ENCODE measurements around the gene PTPRT.
"Not testable (repeated sequence)": the region's sequence is repeated elsewhere in the genome, so short reads cannot be mapped to it uniquely, and the experiment has no call there.

PTPRT gene

DNA sequence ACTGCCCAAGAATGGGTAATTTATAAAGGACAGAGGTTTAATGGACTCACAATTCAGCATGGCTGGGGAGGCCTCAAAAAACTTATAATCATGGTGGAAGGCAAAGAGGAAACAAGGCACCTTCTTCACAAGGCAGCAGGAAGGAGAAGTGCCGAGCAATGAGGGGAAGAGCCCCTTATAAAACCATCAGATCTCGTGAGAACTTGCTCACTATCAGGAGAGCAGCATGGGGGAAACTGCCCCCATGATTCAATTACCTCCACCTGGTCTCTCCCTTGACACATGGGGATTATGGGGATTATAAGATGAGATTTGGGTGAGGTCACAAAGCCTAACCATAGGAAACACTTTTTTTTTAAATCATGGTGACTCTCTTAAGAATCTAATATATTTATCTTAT lies 278.9 kb downstream of the PTPRT start:
- DNase-seq (ENCODE audit: low read depth) = not testable (repeated sequence)

DNA sequence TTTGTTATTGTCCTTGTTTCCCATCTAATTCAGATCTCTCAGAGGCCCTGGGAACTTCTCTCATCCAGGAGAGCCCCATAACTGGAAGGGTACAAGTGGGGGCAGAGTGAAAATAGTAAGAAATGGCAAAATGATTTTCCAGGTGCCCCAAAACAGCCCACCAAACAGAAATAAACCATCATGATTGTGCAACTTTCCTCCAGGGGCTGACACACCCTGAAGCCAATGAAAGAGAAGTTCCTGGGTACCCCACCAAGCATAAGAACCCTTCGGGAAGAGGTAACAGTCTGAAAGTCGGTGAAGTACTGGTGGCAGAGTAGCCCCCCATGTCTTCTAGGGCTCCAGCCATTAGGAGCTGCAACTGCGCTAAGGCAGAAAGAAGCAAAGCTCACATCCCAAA lies 282.0 kb downstream of the PTPRT start:
- DNase-seq (ENCODE audit: low read depth) = no peak

DNA sequence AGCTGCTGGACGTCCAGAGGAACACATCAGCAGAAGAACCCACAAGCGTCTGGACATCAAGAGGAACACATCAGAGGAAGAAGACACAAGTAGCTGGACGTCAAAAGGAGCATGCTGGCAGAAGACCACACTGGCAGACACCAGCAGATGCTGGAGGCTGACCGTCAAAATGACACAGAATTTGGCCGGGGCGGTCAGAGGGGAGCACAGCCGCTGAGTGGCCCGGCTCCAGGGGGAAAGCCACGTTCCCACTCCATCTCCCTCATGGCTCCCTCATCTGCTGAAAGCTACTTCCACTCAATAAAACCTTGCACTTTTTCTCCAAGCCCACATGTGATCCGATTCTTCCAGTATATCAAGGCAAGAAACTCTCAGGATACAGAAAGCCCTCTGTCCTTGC lies 283.6 kb downstream of the PTPRT start:
- DNase-seq (ENCODE audit: low read depth) = no peak

DNA sequence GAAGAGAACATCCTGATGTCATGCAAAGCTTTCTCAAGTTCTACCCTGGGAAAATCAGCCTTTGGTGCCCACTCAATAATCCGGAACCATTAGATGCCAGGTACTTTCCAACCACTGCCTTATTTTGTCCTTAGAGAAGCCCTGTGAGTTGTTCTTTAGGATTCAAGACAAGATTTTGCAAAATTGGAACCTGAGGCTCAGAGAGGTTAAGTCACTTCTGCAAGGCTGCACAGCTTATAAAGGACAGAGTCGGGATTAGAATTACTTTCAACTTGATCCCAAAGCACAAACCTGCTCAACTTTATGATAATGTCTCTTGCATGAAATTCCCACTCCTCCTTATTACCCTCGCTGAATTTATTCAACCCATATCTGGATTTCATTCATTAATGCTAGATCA lies 287.2 kb downstream of the PTPRT start:
- DNase-seq (ENCODE audit: low read depth) = no peak

DNA sequence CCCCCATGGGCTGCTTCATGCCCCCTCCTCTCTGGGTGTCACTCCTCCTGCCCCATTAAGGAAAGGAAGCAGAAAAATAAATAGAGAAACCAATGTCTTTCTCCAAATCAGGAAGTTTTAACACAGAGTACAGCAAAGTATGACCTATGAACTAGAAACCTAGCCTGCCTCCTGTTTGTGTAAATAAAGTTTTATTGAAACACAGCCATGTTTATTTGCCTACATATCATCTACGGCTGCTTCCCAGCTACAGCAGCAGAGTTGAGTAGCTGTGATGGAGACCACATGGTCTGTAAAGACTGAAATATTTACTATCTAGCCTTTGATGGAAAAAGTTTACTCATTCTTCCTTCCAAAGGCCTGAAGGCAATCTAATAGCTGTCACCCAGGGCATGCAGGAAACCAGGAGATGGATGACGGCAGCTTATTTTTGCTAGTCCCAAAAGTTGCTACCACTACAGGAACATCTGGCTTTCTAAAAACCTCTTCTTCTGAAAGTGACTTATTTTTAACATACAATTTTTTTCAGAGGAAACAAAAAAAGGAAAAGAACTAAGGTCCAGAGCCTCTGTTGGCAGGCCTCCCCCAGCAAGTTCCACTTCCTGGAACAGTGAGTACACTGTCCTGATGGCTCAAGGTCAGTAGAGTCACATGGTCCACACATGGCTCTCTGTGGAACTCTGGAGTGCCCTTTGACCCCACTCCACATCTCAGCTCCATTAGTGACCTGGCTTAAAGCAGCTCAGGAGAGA lies 287.8 kb downstream of the PTPRT start:
- DNase-seq (ENCODE audit: low read depth) = no peak

DNA sequence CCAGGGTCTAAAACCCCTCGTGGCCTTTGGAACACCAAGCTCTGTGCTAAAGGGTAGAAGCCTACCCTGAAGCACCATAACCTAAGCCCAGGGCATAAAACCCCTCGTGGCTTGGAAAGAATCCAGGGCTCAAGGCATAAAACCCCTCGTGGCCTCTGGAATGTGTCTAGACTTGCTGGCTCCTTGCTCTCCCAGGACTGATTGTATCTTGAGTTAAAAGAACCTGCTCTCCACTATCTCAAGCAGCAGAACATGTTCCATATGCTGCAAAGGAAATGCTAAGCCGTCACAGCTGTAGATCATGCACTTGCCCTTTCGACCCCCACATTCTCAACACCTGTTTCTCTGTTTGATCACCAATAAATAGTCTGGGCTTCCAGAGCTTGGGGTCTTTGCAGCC lies 288.9 kb downstream of the PTPRT start:
- DNase-seq (ENCODE audit: low read depth) = not testable (repeated sequence)

DNA sequence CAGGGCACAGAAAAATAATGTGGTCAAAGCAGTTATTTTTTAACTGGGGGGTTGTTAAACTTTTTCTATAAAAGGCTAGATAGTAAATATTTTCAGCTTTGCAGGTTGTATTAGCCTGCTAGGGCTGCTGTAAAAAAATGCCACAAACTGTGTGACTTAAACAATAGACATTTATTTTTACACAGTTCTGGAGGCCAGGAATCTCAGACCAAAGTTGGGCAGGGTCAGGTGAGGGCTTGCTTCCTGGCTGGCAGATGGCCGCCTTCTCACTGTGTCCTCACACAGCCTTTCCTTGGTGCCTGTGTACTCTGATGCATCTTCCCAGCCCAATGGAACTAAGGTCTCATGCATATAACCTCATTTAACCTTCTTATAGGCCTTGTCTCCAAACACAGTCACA lies 294.7 kb downstream of the PTPRT start:
- no peak for DNase-seq (ENCODE audit: low read depth)

DNA sequence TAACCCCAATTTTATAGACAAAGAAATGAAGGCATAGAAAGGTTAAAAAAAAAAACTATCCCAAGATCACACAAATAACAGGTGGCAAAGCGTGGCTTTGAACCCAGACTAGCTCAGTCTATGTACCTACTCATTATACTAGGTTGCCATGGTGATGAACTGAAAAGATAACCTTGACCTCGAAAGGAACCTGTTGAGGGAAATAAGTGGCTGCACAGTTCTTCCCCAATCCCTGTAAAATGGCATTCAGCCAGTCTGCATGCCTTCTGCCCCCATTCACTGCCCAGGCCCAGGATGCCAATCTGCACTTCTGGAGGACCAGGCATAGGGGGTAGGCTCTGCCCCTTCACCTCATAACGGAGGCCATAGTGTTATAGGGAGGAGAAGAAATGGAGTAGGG lies 295.2 kb downstream of the PTPRT start:
- DNase-seq (ENCODE audit: low read depth) = no peak

DNA sequence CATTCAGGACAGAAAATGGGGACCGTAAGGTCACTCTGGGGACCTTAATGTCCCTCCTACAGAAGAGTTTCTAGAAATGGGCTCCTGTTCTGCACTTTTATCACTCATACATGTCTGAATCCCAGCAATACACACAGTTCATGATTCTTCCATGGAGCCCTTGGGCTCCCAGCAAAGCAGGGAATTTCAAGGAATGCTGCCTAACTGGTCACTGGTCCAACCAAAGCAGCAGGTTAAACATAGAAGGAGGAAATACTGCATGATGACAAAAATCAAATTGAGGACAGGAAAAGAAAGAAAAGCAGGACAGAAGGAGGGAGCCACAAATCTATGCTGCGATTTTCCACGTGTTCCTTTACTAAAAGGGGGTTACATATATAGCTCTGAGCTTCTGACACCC lies 300.2 kb downstream of the PTPRT start:
- DNase-seq (ENCODE audit: low read depth) = no peak

DNA sequence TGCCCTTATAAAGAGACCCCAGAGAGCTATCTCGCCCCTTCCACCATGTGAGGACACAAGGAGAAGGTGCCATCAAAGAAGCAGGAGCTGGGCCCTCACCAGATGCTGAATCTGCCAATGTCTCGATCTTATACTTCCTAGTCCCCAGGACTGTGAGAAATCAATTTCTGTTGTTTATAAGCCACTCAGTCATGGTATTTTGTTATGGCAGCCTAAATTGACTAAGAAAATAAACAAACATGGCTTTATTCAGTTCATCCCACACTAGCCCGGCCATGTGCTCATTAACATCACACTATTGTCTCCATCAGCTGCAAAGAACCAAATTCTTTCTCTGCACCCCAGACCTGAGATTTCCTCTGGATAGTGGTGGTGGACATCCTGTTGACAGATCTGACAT lies 302.4 kb downstream of the PTPRT start:
- no peak for DNase-seq (ENCODE audit: low read depth)

DNA sequence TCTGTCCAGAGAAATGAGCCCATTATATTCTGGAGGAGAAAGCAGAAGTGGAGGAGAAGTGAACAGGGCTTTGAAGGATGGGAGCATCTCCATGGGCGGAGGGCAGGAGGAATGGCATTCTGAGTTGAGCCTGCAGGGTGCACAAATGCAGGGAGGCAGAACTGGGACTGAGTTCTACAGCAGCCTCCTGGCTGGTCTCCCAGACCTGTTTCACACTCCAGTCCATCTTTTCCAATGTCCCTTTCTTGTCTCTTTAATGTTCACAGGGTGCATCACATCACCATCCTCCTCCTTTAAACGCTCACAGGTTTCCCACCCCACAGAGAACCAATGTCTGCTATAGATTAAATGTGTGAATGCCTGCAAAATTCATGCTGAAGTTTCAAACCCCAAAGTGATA lies 302.9 kb downstream of the PTPRT start:
- no peak for DNase-seq (ENCODE audit: low read depth)

DNA sequence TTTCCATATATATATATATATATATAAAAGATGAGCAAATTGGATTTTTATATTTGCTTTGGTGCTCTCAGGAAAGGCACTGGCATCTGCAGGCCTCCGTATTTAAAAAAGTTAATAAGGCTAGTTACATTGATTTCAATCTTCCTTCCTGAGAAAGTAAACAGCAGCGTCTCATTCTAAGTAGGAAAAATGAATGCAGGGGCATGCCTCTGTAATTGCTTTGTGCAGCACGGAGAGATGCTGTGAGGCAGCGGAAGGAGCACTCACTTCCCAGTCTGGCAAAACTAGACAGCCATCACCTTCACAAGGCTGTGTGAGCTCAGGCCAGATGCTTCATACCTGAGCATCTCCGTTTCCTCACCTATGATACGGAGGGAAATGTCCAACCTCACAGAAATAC lies 303.7 kb downstream of the PTPRT start:
- DNase-seq (ENCODE audit: low read depth) = no peak

DNA sequence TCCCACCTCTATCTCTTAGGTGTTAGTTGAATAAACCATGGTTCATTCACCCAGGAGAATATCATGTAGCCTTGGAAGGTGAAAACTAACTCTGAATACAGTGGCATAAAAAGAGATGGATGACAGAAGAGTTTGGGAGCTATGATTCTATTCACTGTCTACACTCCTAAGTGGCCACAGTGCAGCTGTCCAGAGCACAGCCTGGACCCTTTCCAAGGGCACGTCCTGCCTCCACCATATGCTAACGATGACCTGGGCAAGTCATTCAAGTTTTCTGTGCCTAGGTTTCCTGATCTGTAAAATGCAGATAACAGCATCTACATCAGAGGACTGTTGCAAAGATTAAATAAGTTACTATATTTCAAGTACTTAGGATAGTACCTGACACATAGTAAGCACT lies 314.1 kb downstream of the PTPRT start:
- no peak for DNase-seq (ENCODE audit: low read depth)

DNA sequence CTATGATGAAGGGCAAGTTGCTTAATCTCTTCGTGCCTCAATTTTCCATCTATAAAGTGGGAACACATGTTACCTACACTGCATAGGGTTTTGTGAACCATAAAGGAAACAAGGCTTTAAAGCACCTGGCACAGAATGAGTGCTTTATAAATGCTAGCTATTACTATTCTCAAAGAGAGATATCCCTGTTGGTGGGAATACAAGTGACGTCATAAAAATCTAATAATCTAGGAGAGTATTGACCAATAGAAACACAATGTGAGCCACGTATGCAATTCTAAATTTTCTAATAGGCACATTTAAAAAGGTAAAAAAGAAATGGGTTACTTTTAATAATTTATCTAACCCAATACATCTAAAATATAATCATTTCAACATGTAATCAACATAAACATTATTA lies 316.4 kb downstream of the PTPRT start:
- no peak for DNase-seq (ENCODE audit: low read depth)

DNA sequence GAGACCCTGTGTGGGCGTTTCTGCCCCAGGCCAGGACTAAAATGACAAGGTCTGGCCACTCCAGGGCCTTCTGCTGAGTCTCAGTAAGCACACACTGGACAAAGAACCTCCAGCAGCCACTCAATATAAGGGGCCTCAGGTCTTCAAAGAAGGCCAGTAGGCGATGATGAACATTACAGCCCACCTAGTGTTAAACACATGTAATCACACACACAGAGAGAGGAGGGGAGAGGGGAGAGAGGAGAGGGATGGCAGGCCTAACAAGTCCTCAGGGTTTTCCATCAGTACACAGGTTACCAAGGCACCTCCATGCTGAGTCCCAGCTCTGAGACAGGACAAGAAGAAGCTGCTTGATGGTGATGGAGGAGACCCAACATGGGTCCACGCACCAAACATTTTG lies 325.6 kb downstream of the PTPRT start:
- no peak for DNase-seq (ENCODE audit: low read depth)

DNA sequence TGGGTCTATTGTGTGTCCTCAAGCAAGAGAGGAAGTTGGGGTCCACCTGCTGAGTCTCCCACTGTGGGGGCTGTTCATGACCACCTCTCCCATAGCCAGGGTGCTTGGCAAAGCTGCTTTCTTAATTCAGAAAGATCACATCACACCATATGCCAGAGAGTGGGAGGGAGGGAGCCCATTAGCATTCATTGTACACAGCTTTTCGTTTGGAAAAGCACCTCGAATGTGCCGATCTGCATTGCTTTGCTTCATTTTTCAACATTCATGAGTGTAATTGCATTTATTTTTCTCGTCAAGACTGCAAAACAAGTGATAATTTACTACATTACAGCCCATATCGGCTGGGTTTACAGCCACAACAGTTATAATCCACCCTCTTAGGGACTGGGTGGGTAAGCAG lies 327.3 kb downstream of the PTPRT start:
- no peak for DNase-seq (ENCODE audit: low read depth)

DNA sequence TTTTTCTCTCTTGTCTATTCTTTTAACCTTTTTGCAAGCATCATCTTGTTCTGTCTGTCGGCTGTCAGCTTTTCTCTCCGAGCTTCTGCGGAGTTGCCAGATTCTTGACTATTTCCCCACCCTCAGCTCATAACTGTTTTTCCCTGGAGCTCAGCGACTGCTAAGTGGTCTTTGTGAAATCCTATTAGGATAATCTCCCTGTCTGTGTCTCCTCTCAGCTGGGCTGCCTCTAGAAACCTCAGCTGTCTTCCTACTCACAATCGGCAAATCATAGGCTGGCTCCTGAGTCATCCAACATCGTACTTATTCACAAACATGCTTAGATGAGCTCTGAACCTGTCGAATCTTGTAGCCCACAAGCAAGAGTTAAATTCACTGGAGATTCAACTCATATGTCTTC lies 332.3 kb downstream of the PTPRT start:
- DNase-seq (ENCODE audit: low read depth) = no peak

DNA sequence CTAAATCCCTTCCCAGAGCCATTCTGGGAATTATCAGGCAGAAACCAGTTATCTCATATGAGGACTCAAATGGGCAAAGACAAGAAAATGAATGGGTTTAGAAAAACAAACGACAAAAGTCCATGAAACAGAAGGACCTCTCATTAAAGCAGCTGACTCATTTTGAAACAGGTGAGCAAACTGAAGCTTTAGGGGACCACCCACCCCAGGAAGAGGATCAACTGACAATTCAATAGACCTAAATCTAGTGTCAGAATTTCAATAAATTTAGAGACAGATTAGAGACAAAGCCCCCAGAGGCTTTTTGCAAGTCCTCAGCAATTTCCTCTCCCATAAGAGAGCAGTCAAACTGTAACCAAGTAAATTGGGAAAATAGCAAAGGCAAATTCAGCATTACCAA lies 333.8 kb downstream of the PTPRT start:
- DNase-seq (ENCODE audit: low read depth) = no peak

DNA sequence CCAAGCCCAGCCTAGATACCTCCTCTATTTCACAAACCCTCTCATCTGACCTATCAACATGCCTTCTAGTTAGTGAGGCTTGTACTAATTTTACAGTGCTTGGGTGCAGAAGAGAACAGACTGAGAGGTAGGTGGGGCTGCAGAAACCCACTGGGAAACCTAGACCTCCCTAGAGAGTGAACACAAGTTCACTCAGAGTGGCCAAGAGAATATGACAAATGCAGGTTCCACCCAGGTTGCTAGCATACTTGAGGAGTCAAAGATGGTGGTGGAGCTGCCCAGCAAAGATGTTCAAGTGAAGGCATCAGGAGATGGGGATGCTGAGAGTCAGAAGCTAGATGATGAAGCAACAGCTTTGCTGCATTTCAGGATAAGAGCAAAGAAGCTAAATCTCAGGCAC lies 337.0 kb downstream of the PTPRT start:
- no peak for DNase-seq (ENCODE audit: low read depth)

DNA sequence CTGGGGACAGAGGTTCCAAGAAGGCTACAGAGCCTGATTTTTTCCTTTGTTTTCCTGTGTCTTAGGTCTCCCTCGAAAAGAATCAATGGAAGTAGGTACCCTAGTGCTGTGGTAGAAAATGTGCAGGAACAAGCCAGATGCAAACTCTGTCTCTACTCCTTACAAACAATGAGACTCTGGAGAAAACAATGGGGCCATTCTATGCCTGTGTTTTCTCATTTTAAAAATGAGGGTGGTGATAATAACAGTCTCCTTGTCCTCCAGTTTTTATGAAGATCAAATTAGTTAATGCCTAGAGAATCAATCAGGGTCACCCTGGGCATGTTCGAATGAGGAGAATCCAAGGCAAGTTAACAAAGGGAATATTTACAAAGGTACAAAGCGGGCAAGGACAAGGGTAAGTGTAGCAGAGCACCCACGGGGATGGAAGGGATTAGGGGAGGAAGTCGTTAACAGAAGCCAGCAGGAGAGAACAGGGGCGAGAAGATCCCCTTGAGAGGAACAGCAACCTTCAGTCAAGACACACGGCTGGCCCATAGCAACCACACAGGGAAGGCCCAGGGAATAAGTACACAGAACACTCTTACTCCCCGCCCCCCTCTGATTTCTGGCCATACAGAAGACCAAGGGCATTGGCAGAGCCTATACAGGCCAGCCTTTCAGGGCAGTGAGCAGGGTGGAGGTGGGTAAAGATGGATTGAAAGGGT lies 342.8 kb downstream of the PTPRT start:
- DNase-seq (ENCODE audit: low read depth) = no peak

DNA sequence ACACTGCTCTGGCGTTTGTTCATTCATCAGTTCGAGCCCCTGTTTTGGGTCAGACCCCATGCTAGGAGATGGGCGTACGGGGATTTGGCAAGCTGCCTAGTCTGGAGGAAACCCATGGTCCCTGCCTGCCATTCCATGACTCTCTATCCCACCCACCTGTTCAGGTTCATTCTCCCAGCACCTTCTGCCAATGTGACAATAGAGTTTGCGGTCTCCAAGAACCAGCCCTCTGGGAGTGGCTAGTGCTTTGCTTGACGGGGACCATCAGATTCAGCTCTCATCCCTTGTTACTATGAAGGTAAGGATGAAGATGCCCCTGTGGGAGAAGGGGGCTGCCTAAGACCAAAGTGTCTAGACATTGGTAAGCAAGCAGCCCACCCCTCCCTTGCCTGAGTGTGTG lies 345.0 kb downstream of the PTPRT start:
- no peak for DNase-seq (ENCODE audit: low read depth)

DNA sequence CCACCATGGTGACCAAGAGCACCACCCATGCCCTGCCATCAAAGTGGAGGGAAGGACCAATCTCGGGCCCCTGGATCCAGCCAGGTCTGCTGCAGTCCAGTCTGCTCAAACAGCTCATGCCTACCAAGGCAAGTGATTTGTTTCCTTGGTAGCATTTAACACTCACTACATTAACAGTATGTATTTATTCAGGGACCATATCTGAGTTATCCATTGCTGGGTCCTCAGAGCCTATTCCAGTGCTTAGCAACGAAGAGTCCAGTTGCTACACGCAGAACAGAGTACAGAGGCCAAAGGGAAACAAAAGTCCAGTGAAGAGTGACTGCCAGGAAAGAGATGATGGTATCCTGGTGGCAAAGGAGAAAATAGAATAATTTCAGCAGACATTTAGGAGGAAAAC lies 352.2 kb downstream of the PTPRT start:
- DNase-seq (ENCODE audit: low read depth) = no peak

DNA sequence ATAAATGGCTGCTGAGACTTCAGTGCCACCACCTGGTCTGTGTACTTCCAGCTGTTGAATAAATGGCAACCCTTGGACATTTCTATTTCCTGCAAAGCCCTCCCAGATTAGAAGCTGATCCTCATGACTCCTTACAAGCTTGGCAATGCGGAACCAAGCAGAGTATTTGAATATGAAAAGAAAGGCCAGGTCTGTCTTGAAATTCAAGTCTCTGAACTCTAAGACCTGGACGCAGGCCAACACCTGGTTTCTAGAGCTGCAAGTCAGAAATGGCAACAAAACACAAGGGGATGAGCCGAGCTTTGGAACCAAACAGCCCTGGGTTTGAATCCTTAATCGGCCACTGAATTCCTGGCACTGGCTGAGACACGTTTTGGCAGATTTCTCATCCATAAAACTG lies 353.4 kb downstream of the PTPRT start:
- no peak for DNase-seq (ENCODE audit: low read depth)

DNA sequence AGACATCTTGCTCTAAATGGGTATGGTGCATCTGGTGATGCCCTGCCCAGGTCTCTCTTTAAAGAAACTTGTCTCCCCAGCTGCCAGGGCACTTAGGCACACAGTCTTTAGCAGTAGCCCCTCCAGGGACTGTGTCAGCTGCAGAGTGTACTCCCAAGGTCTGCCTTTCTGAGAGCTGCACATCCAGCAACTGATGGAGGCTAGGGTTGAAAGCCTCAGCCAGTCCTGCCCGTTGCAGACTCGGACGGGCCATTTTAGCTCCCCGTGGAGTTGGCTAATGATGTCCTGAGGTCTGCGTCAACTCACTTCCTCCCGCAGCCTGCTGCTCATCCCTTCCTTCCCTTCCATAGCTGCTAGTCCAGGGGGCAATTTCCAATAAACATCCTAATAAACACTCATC lies 381.8 kb downstream of the PTPRT start:
- DNase-seq (ENCODE audit: low read depth) = no peak

Measured in activated gamma-delta T cell treated with anti-CD3 and anti-CD28 coated beads, Interleukin-2, amount 50 U/mL, for 16 hours (primary cell).